GM21786 (cell line): ENCODE data around the gene KREMEN2.

Source experiments
- ATAC-seq: cut with Tn5 transposase; IDR thresholded peaks from one replicate; pipeline ENCODE4 v1.9.1; 2021; ENCODE audit not compliant: unreplicated experiment

Gene KREMEN2

GRCh38 chr16:2963074-2963722 lies 877 bp upstream of the KREMEN2 start:
- ATAC-seq = no peak

GRCh38 chr16:2964475-2965336 lies 631 bp downstream of the KREMEN2 start:
- no peak for ATAC-seq

DNA sequence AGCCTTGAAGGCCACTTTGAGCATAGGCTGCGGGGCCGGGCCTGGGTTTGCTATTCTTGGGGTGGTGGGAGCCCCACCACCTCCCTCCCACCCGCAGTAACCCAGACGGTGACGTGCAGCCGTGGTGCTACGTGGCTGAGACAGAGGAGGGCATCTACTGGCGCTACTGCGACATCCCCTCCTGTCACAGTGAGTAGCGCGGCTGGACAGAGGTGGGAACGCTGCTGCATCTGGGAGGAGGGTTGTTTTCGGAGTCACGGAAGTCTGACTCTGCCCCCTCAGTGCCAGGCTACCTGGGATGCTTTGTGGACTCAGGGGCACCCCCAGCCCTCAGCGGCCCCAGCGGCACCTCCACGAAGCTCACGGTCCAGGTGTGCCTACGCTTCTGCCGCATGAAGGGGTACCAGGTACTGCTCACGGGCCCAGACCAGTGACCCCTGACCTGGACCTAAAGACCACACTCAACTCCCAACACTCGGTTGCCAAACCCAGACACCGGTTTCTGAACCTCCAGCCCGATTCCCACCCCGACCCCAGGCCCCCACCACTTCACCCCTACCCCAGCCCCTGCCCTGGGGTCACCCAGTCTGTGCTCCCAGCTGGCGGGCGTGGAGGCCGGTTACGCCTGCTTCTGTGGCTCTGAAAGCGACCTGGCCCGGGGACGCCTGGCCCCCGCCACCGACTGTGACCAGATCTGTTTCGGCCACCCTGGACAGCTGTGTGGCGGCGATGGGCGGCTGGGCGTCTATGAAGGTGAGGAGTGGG lies 2.1 kb downstream of the KREMEN2 start:
- ATAC-seq = no peak

DNA sequence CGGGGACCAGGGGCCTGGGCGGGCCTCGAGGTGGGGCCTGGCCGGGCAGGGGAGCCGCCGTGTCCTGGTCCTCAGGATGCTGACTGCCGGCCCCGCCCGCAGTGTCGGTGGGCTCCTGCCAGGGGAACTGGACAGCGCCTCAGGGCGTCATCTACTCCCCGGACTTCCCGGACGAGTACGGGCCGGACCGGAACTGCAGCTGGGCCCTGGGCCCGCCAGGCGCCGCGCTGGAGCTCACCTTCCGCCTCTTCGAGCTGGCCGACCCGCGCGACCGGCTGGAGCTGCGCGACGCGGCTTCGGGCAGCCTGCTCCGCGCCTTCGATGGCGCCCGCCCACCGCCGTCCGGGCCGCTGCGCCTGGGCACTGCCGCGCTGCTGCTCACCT lies 2.7 kb downstream of the KREMEN2 start:
- ATAC-seq = no peak

DNA sequence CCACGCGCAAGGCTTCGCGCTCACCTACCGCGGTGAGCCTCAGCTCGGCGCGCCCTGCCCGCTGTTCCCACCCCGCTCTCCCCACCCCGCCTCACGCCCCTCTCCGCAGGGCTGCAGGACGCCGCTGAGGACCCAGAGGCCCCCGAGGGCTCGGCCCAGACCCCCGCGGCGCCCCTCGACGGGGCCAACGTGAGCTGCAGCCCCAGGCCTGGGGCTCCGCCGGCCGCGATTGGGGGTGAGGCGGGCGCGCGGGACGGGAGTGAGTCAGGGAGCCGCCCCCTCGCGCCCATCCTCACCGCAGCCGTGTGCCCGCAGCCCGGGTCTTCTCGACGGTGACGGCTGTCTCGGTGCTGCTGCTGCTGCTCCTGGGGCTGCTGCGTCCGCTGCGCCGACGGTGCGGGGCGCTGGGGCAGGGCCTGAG lies 3.1 kb downstream of the KREMEN2 start:
- ATAC-seq = no peak

GRCh38 chr16:2967721-2968161 lies 3.7 kb downstream of the KREMEN2 start:
- ATAC-seq = no peak

DNA sequence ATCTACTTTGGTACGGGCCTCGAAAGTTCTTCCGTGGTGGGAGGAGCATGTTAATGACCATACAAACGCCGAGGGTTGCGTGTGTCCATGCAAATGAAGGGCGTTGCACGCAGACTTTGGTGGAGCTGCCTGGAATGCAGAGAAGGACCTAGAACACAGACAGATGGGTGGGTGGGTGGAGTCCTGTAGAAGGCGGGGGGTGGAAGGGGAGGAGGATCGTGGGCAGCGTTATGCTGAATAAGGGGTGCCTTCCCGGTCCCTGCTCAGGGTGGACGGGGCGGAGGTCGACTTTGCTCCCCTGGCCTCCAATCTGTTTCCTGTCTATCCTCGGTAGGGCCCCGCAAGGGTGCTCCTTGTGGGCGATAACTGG lies 4.3 kb downstream of the KREMEN2 start:
- ATAC-seq = no peak

- ATAC-seq = peak; percentile 67
These were observed 4.9 kb downstream of the KREMEN2 start, which contains the start of gene PAQR4 for GRCh38 chr16:2968738-2969544. PAQR4 (plus strand) TSS chr16:2969348; CDS start chr16:2969675, 327 bp downstream.

DNA sequence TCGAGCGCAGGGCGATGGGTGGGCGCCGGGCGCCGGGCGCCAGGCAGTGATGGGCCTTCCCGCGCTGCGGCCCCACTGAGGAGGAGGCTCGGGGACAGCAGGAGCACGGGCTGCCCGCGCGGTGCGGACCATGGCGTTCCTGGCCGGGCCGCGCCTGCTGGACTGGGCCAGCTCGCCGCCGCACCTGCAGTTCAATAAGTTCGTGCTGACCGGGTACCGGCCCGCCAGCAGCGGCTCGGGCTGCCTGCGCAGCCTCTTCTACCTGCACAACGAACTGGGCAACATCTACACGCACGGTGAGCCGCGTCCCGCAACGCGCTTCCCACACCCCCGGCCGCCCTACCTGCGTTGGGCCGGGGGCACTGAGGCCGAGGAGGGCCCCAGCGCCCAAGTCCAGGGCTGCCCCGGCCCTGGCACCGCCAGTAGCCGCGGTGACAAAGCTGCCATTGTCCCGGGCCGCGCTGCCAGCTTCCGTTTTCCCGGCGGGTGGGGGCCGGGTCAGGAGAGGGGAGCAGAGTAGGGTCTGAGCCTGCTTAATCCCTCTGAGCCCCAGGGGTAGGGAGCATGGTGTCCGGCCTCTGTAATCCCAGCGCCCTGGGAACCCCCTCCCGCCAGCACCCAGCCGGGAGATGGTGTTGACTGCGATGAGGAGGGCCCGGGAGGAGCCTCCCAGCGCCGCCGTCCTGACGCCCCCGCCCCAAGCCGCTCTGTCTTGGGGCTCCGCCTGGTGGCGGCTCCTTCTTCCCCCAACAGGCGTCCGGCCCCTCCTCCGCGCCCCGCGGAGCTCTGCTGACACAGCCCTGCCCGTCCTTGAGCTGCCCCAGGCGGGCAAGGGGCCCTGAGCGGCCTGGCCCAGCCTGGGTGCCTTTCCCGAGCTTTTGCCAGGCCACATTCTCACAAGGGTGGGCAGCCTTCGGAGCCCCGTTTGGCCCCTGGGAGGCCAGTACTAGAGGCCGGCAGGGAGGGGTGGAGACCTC lies 5.8 kb downstream of the KREMEN2 start:
- no peak for ATAC-seq

GRCh38 chr16:2970563-2970962 lies 6.5 kb downstream of the KREMEN2 start:
- ATAC-seq = no peak

GRCh38 chr16:2971134-2971984 lies 7.3 kb downstream of the KREMEN2 start:
- ATAC-seq = no peak

GRCh38 chr16:2971985-2972784 lies 8.1 kb downstream of the KREMEN2 start:
- ATAC-seq = no peak

- ATAC-seq = no peak
These were observed 9.0 kb downstream of the KREMEN2 start for GRCh38 chr16:2973093-2973492.

DNA sequence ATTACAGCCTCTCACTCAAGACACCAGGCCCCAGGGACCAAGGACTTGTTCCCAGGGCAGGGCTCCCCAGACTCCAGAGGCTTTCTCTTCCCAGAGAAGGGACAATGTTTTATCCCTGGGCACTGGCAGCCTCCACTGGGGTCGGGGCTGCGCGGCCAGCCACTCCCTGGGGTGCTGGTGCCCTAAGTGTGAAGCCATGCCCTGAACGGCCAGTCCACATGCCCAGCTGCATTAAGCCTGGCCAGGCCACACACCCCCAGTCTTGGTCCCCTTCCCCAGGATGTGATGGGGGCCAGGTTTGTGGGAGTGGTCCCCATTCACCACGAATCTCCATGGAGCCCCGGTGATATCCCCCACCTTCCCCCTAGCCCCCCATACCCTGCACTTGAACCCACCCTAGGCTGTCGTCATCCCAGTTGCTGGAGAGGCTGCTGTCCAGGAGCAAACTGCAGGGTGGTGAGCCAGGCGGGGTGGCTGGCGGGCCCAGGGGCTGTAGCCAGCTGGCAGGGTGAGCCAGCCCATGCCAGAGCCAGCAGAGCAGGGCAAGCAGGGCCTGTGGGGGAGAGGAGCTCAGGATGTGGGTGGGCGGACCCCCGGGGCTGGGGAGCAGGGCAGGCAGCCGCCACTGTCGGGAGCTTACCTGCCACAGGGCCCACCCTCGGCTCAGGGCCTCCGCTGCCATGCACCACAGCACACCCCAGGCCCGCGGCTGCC lies 9.7 kb downstream of the KREMEN2 start:
- no peak for ATAC-seq

- ATAC-seq = no peak
These were observed 10.4 kb downstream of the KREMEN2 start for GRCh38 chr16:2974319-2975056.

GRCh38 chr16:2975161-2975795 lies 11.2 kb downstream of the KREMEN2 start:
- ATAC-seq = no peak
